DLD1 (cell line): ENCODE measurements around the gene DHTKD1.
"Not testable (repeated sequence)": the region's sequence is repeated elsewhere in the genome, so short reads cannot be mapped to it uniquely, and the experiment has no call there.

Experiments used
- in situ Hi-C: cut with HindIII; loops from 2 replicates; pipeline ENCODE4 v1.10.0; 2017; ENCODE audit warnings: low sequenced_read_pairs

Gene DHTKD1

GRCh38 chr10:12063483-12063818 is 5.3 kb upstream of the DHTKD1 start:
- in situ Hi-C loops, result no loop called here

GRCh38 chr10:12067336-12067735 is 1.4 kb upstream of the DHTKD1 start:
- in situ Hi-C loops, result no loop called here

DNA sequence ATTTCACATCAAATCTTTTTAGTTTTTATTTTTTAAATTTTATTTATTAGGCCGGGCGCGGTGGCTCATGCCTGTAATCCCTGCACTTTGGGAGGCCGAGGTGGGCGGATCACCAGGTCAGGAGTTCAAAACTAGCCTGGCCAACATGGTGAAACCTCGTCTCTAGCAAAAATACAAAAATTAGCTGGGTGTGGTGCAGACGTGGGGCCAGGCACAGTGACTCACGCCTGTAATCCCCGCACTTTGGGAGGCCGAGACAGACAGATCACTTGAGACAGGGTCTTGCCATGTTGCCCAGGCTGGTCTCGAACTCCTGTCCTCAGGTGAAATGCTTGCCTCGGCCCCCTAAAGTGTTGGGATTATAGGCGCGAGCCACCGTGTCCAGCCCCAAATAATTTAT is 2.7 kb downstream of the DHTKD1 start:
- in situ Hi-C loops, result not testable (repeated sequence)

DNA sequence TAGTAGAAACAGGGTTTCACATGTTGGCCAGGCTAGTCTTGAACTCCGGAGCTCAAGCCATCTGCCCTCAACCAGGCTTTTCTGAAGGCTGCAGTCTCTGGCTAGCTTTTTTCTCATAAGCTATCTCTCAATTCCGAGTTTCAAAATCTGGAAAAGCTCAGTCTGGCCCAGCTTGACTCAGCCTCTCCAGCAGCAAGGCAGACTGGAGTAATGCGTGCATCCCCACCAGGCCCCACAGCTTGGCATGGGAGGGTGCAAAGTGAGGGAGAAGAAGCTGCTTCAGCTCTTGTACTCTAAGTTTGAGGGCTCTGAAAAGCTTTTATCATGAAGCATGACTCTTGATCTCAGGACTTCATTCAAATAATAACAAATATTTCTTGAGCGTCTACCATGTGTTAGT is 4.8 kb downstream of the DHTKD1 start:
- in situ Hi-C loops, result no loop called here

DNA sequence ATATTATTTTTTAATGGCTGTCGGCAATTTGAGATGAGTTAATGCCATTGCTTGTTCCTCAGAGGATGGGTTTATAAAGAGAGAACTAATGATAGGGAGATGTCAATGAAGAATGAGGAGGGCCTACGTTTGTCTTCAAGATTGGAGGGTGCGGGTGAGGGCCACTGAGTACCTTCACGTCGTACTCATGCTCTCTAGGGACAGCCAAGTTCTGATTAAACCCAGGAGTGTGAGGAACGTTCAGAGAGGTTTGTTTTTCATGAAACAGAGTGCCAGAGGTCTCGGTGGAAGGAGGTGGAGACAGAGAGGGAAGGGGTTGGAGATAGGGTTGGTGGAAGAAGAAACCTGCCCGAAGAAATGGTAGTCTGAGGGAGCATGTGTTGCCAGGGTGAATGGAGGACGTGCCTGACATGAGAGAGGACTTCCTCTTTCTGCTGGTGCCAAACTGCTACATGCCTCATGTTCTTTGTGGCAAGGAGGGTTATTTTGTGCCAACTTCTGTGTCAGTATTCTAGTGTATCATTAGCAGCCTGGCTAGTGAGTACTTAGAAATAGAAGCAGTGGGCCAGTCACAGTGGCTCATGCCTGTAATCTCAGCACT is 8.9 kb downstream of the DHTKD1 start:
- in situ Hi-C loops, result no loop called here

GRCh38 chr10:12081470-12081869 is 12.7 kb downstream of the DHTKD1 start:
- in situ Hi-C loops, result no loop called here

DNA sequence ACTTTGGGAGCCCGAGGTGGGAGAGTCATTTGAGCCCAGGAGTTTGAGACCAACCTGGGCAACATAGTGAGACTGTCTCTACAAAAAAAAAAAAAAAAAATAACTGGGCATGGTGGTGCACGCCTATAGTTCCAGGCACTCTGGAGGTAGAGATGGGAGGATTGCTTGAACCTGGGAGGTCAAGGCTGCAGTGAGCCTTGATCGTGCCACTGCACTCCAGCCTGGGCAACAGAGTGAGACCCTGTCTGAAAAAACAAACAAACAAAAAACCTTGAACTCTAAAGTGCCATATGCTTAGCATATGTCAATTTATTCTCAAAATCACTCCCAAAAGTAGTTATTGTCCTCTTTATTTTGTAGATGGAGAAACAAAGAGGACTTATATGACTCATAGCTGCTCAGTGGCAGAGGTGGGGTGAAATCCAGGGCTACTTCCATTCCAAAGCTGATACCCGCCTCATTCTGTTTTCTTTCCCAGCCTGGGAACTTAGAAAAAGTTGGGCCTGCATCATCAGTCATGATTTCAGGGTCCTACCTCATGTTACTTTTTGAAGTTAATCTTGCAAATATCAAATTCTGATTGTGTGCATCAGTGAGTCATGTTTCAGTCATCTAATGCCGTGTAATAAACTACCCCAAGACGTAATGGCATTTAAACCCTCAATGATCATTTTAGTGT is 13.3 kb downstream of the DHTKD1 start:
- in situ Hi-C loops, result no loop called here

GRCh38 chr10:12088919-12089318 is 20.2 kb downstream of the DHTKD1 start:
- in situ Hi-C loops, result no loop called here

- in situ Hi-C loops, result no loop called here
These were observed 22.7 kb downstream of the DHTKD1 start for GRCh38 chr10:12091421-12091820.

GRCh38 chr10:12097361-12097760 is 28.6 kb downstream of the DHTKD1 start:
- in situ Hi-C loops, result not testable (repeated sequence)

DNA sequence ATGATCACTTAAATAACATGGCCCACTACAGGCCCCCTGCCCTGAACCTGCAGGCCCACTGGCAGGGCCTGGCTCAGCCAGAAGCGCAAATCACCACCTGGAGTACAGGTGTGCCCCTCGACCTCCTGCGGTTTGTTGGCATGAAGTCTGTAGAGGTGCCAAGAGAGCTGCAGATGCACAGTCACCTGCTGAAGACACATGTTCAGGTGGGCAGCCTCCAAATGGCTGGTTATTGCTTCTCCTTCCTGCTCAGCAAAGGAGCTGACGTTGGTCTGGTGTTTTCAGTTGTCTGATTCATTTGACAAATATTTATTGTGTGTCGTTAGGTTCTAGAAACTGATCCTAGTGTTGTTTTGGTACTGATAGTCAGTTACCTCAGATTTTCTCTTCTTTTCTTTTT is 29.0 kb downstream of the DHTKD1 start:
- in situ Hi-C loops, result no loop called here

GRCh38 chr10:12098966-12099365 is 30.2 kb downstream of the DHTKD1 start:
- in situ Hi-C loops, result no loop called here

DNA sequence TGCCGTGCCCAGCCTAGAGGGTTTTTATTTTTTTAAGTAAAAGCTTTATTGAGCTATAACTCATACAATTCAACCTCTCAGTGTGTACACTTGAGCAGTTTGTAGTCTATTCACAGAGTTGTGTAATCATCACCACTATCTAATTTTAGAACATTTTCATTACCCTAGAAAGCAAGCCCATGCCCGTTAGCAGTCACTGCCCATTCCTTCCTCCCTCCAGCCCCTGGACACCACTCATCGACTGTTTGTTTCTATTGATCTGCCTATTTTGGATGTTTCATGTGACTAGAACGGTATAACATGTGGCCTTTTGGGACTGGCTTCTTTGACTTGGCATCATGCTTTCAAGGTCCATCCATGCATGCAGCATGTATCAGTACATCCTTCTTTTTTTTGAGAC is 35.0 kb downstream of the DHTKD1 start:
- in situ Hi-C loops, result no loop called here

- in situ Hi-C loops, result no loop called here
These were observed 39.0 kb downstream of the DHTKD1 start for GRCh38 chr10:12107781-12108180.

GRCh38 chr10:12109286-12109685 is 40.5 kb downstream of the DHTKD1 start:
- in situ Hi-C loops, result no loop called here

- in situ Hi-C loops, result no loop called here
These were observed 42.8 kb downstream of the DHTKD1 start for GRCh38 chr10:12111528-12111927.

- in situ Hi-C loops, result no loop called here
These were observed 44.9 kb downstream of the DHTKD1 start for GRCh38 chr10:12113627-12114026.

DNA sequence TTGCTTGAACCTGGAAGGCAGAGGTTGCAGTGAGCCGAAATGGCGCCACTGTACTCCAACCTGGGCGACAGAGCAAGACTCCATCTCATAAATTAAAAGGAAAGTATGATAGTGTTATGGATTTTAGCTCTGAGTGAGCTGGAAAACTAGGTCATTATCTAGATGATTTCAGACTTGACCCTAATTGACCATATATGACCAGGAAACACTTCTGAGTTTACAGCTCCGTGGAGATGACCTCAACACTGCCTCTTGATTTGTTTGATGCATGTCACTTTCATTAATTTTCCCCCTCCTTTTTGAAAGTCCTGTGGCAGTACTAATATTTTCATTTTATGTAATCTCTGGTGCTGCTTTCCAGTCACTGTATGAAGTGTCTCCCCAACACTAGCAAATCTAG is 52.9 kb downstream of the DHTKD1 start:
- in situ Hi-C loops, result no loop called here

- in situ Hi-C loops, result no loop called here
These were observed 60.7 kb downstream of the DHTKD1 start, which contains the start of gene SEC61A2 for GRCh38 chr10:12129222-12130111. Gene SEC61A2, plus strand, starts transcription at chr10:12129677. Its CDS starts 111 bp downstream, at chr10:12129788.

DNA sequence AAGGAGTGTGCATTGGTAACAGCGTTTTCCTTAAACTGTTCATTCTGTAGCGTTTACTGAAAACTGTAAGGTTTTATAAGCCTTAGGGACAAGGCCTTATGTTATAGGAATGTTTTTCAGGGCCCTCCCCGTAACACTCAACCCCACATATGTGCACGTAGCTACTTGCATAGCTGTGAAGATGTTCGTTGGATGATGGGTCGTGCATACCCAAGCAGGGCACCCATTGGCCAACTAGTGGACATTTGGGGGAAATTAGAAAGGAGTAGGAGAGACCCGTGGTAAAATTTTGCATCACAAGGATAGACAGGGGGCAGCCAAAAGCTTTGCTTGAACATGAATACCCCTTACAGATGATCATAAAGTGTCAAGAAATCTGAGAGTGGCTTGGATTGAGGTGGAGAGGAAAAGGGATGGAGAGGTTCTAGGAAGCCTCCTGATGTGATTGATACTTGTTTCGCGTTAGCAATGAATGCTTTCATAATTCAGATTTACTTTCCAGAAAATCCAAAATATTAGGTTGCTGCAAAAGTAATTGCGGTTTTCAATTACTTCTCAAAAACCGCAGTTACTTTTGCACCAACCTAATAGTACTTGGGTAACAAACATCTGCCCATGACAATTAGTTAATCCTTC is 61.6 kb downstream of the DHTKD1 start:
- in situ Hi-C loops, result no loop called here

GRCh38 chr10:12135631-12136030 is 66.9 kb downstream of the DHTKD1 start:
- in situ Hi-C loops, result no loop called here
